ENCODE results near the gene CORO6. TPM values are rescaled to one million over a fixed set of nuclear protein-coding genes. Genes with fewer than 3 reads are reported as not detected.

Gene CORO6
- total and polyA plus RNA-seq, 2 of the 4 experiments (the other 2 are of a cell fraction): 3.4 to 7.6 TPM

GRCh38 chr17:29629839-29630238 lies 7.1 kb upstream of the CORO6 start:
- BruUV-seq (replicated peaks): no TSS peak
- Histone ChIP-seq H4K5ac (ENCODE audit: low read depth, low read length) (no peak overlapping the region), H4K91ac (ENCODE audit: insufficient read depth, low read depth, low read length) (no peak overlapping the region), H2AK9ac (replicated peaks; ENCODE audit: low read depth, low read length, poor library complexity) (no peak overlapping the region), H3K14ac (replicated peaks; ENCODE audit: low read depth, low read length) (no peak overlapping the region), H2AK5ac (ENCODE audit: low read depth, low read length) (no peak overlapping the region), H2BK20ac (ENCODE audit: low read depth, low read length) (no peak overlapping the region), H4K20me1 (ENCODE audit: insufficient read depth, low read length) (no peaks in the 10 kb centered on the region), H3K9me3 (ENCODE audit: control insufficient read depth, insufficient read depth, low read length) (no peaks in the 10 kb centered on the region), H3K4me3 (ENCODE audit: insufficient read depth, low read depth, low read length) (no peak overlapping the region), H2BK5ac (ENCODE audit: low read depth, low read length, poor library complexity, severe bottlenecking) (no peak overlapping the region), H3K4ac (ENCODE audit: low read depth, low read length) (no peak overlapping the region), H3K36me3 (ENCODE audit: control insufficient read depth, insufficient read depth, low read length) (peaks cover 33% of the 10 kb centered on the region), H3K18ac (ENCODE audit: low read depth, low read length) (no peak overlapping the region), H3K4me1 (ENCODE audit: control insufficient read depth, insufficient read depth, low read length) (no peaks in the 10 kb centered on the region), H3K56ac (ENCODE audit: extremely low read depth, insufficient read depth, low read length) (no peak overlapping the region), H3K27ac (ENCODE audit: insufficient read depth, low read length) (no peak overlapping the region), H2BK120ac (ENCODE audit: low read depth, low read length) (no peak overlapping the region), H3K4me2 (ENCODE audit: low read depth, low read length) (no peak overlapping the region), H3K9ac (ENCODE audit: low read depth, low read length) (no peak overlapping the region), H2AFZ (replicated peaks; ENCODE audit: low read length, poor library complexity) (no peak overlapping the region), H3K79me1 (ENCODE audit: low read depth in 1 of 2, low read length in 2 of 2) (no peaks in the 10 kb centered on the region; a peak in 1 of 4 replicates), H3K27me3 (ENCODE audit: control insufficient read depth, insufficient read depth, low read length) (no peaks in the 10 kb centered on the region), H4K8ac (ENCODE audit: low read depth in 2 of 2, low read length in 2 of 2) (no peak overlapping the region), H3K23ac (ENCODE audit: low read depth, low read length) (no peak overlapping the region), H2BK15ac (ENCODE audit: low read depth, low read length) (no peak overlapping the region), H3K9me1 (ENCODE audit: insufficient read depth, low read length) (peaks cover 5% of the 10 kb centered on the region)
- intact Hi-C loops (cut with micrococcal nuclease): no loop called here
- WGBS, 2 experiments (ENCODE audit: extremely low coverage in 2 of 2, insufficient read length in 1 of 2): 56% methylated on average over 2 of the region's 2 CpGs; no CpG with 5 or more reads in 1 of the 2 experiments
- ATAC-seq (ENCODE audit: low read depth) (no peak), DNase-seq (no peak)
- ChIA-PET CTCF (no interaction called here), POLR2A (ENCODE audit: unreplicated experiment) (no interaction called here)
- no peak for TF ChIP-seq CHD1 (IDR thresholded peaks at IDR 0.05; ENCODE audit: low read depth, low read length)
- TF ChIP-seq MAZ (IDR thresholded peaks at IDR 0.05; ENCODE audit: borderline replicate concordance, low read depth, low read length): no peak
- TF ChIP-seq USF2 (IDR thresholded peaks at IDR 0.05; ENCODE audit: low read depth, low read length): no peak
- TF ChIP-seq MXI1 (IDR thresholded peaks at IDR 0.05; ENCODE audit: borderline replicate concordance, low read depth, low read length): no peak
- TF ChIP-seq POLR2A (IDR thresholded peaks at IDR 0.05; ENCODE audit: low read depth, low read length): no peak
- TF ChIP-seq RFX5 (IDR thresholded peaks at IDR 0.05; ENCODE audit: low read depth, low read length): no peak
- TF ChIP-seq BHLHE40 (IDR thresholded peaks at IDR 0.05; ENCODE audit: low read depth, low read length): no peak
- in situ Hi-C loops (cut with MboI; ENCODE audit: low sequenced_read_pairs): no loop called here
- dilution Hi-C loops (cut with HindIII; ENCODE audit: low sequenced_read_pairs, unreplicated experiment): no loop called here
